NCI-H146 treated with DMSO at 0.1 percent for 48 hours (cell line): ENCODE results near the gene SAYSD1.

Experiments
- DNase-seq: peaks from one replicate; lab custom pipeline; 2025; ENCODE audit not compliant: unreplicated experiment; lab: John Stamatoyannopoulos, UW

Gene SAYSD1

DNA sequence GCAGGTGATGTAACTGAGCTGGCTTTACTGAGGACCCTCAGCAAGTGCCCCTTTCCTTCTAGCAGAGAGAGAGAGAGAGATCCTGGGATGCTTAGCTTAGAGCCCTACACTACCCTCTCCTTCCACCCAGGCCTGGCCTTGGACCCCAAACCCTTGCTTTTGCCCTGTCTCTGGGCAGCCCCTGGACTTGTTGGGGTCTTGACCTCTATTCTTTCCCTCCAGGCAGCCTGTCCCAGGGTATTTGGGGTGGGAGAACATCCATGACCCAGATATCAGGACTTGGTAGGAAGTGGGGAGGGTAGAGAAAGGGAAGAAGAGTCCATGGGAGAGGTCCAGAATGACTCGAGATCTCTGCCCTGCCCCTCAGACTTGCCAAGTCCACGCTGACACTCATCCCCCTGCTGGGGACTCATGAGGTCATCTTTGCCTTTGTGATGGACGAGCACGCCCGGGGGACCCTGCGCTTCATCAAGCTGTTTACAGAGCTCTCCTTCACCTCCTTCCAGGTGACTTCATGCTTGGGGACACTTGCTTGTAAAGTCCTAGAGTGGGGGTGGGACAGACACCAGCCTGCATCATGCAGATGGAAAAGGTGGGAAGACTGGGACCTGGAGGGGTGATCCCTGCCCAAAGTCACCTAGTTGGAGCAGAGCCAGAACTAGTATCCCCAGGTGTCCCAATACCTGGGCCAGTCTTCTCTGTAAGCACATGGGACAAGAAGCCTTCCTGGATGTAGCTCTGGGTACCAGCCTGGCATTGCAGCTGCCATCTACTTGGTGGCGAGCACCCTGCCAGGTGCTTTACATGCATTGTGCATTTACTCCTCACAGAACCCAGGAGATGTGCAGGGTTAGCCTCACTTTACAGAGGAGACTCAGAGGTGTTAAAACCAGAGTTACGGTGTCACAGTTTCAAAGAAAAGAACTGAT lies 35.5 kb downstream of the SAYSD1 start:
- DNase-seq: no peak

DNA sequence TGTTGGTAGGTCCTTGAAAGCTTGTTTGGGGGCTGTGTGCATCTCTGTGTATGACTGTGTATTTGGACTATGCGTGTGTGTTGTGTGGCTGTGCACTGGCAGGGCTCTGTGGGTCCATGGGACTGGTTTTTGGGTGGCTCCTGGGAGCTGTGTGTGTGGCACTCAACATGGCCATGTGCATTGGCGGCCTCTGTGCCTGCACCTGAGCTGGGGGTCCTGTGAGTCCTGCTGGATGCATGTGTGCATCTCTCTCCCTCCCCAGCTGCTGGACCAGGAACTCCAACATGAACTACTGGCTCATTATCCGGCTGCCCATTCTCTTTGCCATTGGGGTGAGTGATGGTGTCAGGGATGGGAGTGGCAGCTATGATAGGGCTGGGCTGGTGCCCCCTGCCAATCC lies 36.3 kb downstream of the SAYSD1 start:
- DNase-seq: no peak

DNA sequence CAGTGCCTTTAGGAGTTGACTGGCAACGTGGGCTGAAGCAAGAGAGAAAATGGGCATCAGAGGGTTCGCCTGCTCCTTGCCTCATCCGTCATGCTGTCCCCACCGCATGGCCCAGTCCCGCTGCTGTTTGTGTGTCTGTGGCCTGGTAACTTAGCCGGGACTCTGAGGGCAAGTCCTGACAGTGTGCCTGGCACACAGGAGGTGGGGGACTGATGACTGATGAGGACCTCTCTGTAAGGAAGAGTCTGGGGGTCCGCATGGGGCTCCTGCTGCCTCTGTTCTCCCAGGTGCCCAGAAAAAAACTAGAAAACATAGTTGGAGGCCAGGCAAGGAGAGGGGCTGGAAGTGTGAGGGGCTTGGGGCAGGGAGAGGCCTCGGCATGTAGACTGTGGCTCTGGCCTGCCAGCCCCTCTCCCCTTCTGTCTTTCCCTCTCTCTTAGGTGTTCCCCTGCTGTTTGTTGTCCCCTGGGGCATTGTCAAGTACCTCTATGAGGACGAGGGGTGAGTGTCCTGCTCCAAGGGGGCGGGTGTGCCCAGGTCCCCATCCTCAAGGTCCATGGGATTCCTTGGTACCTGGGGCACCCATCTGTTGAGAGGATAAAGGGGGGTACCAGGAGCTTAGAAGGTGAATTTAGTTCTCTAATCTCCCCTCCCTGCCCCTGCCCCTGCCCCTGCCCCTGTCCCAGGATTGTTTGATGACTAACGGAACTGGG lies 36.9 kb downstream of the SAYSD1 start:
- no peak for DNase-seq

DNA sequence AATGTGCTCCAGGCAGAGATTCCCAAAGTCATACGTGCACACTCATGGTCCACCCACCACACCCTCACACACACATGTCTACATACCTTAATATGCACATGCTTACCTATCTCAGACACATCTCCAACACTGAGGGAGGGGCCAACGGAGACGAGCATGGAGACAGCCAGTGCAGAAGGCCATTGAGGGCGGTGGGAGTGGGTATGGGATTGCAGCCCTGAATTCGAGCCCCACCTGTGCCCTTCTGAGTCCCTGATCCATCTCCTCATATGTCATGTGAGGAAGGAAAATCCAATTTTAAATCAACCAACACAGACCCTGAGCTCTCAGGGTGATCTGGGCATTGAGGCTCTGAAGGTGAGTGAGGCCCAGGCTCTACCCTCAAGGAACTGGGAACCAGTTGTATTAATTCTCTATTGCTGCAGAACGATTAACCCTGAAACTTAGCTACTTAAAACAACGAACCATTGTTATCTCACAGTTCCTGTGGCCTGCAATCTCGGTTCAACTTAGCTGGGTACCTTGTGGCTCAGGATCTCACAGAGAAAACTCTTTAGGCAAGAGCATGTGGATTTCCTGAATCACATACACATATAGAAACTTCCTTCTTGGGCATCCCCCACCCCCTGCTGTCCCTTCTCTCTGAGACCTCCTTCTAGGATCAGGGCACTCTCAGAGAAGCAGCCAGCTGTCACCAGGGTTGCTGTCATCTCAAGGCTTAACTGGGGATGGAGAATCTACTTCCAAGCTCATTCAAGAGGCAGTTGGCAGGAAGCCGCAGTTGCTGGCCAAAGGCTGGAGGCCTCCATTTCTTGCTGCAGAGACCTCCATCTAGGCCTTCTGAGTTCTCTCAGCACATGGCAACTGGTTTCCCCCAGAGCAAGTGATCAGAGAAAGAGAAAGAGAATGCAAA lies 38.1 kb downstream of the SAYSD1 start:
- no peak for DNase-seq

DNA sequence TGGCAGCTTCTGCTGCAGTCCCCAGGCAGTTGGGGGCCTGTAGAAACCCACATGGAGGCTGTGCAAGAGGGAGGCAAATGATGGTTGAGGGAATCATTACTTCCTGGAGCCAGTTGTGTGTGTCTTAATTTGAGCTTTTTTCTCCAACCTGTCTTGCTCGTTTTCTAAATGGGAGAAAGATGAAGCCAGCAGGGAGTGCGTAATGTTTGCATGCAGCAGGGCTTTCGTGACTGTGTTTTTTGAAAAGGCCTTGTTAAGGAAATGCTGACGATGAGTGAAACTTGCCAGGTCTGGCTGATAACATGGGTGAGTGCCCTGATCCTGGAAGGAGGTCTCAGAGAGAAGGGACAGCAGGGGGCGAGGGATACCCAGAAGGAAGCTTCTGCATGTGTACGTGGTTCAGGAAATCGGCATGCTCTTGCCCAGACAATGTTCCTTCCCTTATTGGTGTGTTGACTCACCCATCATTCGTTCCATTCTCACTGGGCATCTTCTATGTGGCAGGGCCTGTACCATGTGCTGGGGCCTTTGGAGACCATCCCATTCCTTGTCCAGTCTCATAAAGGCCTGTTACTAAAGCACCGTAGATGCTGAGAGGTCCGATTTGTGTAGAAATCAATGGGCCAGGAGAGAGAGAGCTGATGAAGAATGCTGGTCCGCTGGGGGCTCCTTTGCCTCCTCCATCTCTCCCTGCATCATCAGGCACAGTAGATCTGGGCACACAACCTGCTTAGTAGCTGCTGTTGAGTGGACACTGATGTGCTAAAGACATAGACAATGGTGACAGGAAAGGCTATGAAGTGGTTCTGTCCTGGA lies 39.0 kb downstream of the SAYSD1 start:
- no peak for DNase-seq

DNA sequence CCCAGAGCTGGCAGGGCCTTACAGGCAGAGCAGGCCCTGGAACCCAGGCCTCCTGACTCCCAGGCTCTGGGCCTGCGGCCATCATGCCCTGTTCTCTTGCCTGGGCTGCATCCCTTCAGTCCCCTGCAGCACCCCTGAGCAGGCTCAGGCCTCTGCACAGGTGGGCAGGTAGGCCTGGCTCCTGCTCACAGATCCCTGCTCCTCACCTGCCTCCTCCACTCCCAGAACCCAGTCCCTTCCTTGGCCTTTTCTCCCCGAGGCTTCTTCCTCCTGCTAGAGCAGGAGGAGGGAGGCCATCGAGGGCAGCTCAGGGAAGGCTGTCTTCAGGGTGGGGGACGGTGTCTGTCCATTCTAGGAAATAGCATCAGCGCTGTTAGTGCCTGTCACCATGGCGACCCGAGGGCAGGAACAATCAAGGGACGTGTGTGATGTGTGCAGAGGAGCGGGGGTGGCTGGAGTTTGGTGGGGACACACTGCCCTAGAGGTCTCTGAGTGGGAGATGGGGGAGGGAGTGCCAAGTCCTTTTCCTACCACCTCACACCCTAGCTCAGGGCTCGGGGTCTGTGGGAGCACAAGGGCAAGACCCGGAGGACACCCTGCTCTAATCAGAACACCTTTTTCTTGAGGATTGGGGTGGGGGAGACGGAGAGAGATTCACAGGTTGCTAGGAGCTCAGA lies 39.8 kb downstream of the SAYSD1 start:
- no peak for DNase-seq

DNA sequence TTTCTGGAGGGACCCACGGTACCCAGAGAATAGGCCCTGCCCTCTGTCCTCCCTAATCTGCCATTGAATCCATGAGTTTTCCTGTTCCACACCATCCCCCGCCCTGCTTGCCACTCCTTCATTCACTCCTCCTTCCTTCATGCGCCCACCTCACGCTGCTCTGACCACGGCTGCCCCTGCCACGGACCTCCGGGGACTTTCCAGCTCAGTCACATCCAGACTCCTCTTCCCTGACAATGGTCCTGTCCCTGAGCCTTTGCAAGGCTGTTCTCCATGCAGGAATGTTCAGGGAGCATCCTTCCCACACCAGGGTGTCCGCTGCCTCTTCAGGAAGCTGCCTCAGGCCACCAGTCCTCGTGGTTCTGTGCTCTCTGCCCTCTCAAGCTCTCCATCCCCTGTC lies 40.5 kb downstream of the SAYSD1 start:
- no peak for DNase-seq

DNA sequence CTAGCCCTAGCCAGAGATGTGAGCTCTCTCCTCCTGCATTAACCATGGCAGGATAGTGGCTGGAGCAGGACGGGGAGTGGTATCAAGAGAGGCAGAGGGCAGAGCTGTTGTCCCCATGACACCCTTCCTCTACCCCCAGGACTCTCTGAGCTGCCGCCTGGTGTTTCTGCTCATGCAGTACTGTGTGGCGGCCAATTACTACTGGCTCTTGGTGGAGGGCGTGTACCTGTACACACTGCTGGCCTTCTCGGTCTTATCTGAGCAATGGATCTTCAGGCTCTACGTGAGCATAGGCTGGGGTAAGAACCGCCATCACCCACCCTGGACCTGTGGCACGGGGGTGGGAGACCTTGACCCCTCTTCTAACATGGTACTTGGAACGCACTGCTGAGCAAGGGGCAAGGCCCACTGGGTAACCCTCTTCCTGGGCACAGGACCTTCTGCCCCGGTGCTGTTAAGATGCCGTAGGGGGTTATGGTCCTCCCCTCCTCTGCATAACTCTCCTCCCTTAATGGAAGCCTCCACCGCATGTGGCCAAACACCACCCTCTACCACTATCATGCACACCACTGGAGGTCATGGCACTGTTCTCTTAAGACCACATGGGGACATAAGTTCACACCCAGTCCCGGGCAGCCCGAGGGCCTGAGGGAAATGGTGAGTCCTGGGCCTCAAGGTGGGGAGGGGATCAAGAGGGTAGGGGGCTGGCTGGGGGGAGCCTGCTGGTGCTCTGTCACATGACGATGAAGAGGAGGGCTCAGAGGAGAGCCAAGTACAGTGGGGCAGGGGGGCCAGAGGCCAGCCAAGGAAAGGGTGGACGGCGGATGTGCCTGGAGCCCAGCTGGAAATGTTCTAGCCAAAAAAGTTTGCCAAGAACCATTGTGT lies 41.3 kb downstream of the SAYSD1 start:
- no peak for DNase-seq

DNA sequence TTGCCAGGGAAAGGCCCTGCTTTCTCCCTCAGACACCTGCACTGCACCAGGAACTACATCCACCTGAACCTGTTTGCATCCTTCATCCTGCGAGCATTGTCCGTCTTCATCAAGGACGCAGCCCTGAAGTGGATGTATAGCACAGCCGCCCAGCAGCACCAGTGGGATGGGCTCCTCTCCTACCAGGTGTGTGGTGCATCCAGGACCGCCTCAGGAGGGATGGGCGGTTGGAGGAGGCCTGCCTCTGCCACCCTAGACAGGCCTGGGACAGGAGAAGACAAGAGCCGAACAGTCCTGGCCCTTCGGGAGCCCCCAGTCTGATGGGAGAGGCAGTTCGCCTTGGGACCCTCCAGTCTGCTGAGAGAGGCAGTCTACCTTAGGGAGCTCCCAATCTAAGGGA lies 42.2 kb downstream of the SAYSD1 start:
- no peak for DNase-seq

DNA sequence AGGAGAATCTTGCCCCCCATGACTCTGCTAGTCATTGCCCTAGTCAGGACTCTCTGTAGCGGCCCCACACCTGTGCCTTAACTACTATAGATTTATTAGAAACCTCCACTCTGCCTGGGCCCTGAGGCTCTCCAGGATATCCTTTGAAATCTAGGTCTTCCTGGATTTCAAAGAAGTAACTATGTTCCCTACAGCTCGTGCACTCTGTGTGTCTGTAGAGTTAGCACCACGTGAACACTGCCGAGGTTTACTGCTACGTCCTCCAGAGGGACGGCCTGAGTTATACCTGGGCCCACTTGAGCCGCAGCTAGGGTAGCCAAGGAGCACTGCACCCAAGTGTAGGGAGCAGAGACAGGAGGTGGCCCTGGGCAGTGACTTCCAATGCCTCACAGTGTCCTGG lies 46.6 kb downstream of the SAYSD1 start:
- no peak for DNase-seq

DNA sequence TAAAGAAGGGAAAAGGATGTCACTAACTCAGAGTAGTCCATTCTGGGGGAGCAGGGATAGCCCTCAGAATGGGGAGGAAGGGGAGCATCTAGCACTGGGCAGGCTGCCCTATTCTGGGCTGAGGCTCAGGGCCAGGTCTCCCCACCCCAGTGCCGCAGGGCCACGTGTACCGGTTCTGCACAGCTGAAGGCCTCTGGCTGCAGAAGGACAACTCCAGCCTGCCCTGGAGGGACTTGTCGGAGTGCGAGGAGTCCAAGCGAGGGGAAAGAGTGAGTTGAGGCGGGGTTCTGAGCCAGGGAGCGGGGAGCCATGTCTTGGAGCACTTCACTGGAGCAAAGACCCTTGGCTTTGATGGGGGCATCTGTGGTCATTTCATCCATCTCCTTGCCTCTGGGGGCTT lies 49.4 kb downstream of the SAYSD1 start:
- DNase-seq: no peak

DNA sequence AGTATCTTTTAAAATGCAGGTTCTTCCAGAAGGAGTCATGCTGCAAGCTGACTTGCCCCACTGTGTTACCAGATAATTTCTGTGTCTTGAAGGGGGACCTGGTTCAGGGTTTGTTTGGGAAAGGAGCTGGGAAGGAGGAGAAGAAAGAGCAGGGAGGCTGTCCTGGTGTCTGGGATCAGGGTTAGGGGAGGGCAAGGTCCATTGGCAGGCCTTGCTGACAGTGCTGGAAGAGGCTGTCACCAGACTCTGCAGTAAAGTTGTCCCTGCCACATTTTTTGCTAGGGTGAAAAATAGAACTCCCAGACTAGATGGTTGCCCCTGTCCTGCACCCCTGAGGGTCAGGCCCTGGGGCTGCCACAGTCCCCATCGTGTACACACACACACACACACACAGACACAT lies 51.5 kb downstream of the SAYSD1 start:
- DNase-seq: no peak

DNA sequence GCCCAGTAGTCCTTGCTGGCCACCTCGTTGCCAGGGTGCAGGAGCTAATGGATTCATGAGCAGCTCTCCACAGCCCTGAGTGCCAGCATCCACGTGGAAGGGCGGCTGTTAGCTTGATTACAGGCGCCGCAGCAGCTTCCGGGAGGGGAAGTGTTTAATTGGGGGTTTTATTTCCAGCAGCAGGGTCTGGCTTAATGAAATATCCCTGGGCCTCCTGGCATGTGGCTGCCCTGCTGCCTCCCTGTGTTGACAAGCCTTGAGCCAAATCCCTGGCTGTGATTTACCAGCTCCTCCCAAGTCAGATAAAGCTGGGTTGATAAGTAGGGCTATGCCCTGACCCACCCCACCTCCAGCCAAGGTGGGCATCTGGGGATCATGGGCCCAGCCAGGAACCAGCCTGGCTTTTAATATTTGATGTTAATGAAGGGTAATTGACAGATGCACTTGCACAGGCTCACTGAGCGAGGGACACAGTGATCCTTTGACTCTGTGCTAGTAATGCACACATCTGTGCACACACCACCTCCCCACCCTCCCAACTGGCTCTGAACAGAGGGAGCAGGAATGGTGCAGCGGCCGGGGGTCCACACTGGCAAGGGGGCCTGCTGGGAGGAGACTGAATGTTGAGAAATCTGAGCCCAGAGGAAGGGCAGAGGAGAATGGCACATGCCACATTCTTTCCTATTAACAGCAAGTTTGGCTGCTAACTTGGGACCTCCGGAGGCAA lies 52.8 kb downstream of the SAYSD1 start:
- no peak for DNase-seq

DNA sequence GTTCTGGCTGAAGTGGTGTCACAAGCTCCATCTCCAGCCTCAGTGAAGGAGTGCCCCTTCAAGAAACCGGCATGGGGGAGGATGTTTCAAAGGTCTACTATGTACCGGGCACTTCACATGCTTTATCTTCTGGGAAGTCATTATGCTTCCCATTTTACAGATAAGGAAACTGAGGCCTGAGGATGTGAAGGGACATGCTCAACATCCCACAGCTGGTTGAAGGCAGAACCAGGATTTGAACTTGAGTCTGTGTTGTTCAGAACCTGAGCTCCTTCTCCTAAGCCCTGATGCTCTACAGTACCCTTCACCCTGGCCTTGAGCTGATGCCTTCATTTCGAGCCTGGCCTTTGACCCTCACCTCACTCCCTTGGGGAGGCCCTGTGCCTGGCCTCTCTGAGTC lies 53.4 kb downstream of the SAYSD1 start:
- no peak for DNase-seq

DNA sequence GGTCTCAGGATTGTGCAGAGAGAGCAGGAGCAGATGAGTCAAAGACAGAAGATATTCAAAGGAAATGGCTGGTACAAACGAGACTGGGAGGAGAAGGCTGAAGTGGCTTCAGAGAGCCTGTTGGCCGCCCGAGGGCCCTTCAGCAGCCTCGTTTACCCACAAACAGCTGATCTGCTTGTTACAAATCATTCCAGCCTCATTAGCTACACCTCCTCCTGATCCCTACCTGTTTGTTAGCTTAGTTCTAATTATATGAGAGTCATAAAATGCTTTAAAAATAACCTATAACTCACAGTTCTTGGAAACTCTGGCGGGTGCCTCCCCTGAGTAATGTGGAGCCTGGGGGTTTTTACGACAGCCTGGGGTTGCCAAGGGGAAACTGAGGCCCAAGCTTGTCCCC lies 53.8 kb downstream of the SAYSD1 start:
- DNase-seq: no peak

DNA sequence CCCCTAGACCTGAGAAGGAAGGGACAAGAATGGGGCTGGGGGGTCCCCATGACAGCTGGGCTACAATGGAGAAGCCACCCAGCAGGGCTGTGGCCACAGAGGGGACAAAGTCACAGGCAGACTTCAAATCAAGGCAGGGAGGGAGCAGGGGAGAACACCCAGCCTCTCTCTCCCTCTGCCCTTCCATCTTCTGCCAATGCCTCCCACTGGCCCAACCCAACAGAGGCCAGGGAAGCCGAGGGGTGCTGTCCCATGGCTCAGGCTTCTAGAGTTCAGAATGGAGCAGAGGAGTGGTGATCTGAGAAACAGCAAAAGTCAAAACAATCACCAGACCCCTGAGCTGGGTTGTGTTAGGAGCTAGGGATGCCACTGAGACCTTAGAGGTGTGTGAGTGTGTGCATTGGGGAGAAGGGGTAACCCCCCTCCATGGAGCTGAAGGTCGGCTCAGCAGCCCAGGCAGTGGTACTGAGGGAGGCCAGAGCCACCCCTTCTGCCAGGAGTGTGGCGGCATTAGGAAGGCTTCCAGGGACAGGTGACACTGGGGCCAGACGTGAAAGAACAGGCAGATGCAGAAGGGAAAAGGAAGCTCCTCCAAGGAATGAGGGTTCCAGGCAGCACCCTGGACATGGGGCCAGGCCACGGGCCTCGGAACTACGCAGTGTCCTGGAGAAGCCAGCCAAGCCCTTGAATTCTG lies 54.4 kb downstream of the SAYSD1 start:
- DNase-seq: no peak

DNA sequence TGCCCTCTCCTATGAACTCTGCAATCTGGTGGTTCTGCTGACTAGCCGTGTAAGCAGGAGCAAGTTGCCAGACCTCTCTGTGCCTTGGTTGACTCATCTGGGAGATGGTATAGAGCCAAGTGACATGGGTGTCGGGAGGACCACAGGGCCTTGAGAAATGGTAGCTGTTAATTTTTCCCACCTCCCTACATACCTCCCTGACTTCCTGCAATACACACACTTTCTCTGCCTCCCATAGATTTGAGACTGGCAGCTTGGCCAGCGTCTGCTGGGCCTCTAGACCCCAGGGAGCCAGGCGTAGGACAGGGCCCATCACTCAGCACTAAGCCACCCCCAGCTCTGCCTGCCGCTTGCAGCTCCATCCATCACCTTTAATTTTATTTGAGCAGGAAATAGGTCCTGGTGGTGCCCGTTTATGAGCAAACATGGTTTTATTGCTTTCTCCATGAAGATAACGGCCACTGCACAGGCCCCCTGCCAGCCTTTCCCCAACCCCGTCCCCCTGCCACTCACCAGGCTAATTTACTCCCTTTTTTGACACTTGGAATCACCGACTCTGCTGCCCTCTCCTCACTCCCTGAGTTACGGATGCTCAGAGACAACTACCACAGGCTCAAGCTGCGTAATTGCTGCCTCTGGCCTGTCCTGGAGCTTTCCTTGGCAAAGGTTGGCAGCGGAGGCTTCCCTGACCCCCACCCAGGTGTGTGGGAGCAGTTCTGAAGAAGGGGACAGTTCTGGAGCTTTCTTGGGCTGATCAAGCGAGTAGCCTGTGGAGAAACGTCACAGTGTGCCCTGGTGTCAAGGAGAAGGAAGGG lies 55.3 kb downstream of the SAYSD1 start:
- peak; percentile 95 for DNase-seq
